ENCODE data around the gene LHFPL4.

DNA sequence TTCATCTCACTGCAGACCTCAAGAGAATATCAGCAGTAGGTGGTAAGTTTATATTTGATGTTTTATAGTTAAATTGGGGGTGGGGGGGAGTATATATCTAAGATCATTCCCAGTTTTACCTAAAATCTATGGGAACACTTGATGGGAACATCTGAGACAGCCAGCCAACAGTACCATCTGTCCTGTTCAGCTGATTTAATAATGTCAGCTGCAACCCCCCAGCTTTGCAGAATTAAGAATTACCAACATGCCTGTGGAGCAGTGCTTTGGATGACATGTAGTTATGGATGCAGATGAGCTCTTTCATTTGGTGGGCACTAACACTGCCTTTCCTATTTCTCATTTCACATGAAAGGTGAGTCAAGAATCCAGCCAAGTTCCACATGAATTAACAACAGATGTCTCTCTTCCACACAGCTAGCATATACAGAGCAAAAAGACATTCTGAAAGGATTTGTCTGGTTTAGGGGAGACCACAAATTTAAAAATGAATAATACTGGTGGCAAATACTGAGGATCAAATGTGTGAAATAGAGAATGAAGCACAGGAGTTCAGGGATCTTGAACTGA, 80.0 kb downstream of the LHFPL4 start:
- TF ChIP-seq CTCF (IDR thresholded peaks at IDR 0.05) (no peak), POLR2A (IDR thresholded peaks at IDR 0.05) (no peak)

Data from upper lobe of left lung (tissue), 4 donors.